Fibroblast of pulmonary artery (primary cell): ENCODE measurements around the gene SLC47A2.
A peak's percentile ranks its signal among the peaks of the same experiment; 100 is the strongest.

ENCODE experiments used
- DNase-seq: peaks from one replicate; pipeline ENCODE4 v3.0.0-alpha.2; 2010; ENCODE audit warnings: low read depth
- H3K4me3 ChIP-seq: replicated peaks from 2 replicates; pipeline ENCODE4 v1.5.1; 2011; ENCODE audit warnings: low read depth, mild to moderate bottlenecking, control low read depth, low read length, moderate library complexity
- CTCF ChIP-seq: IDR thresholded peaks from 2 replicates; pipeline ENCODE4 v1.5.1; 2011; ENCODE audit warnings: mild to moderate bottlenecking, control low read depth, low read length, inconsistent platforms; ENCODE audit errors: missing control alignments

Gene SLC47A2

GRCh38 chr17:19713901-19714361 is 2.5 kb downstream of the SLC47A2 start:
- TF ChIP-seq CTCF = no peak
- DNase-seq = no peak
- H3K4me3 ChIP-seq = no peak overlapping the region

- no peak for DNase-seq
- no peak overlapping the region for H3K4me3 ChIP-seq
- peak; percentile 20 for TF ChIP-seq CTCF
Observed at GRCh38 chr17:19713462-19713861, 2.9 kb downstream of the SLC47A2 start.

GRCh38 chr17:19712436-19713004 is 3.9 kb downstream of the SLC47A2 start:
- H3K4me3 ChIP-seq = no peak overlapping the region
- no peak for DNase-seq
- TF ChIP-seq CTCF = no peak

GRCh38 chr17:19709841-19710240 is 6.5 kb downstream of the SLC47A2 start:
- no peak overlapping the region for H3K4me3 ChIP-seq
- TF ChIP-seq CTCF = no peak
- no peak for DNase-seq

- H3K4me3 ChIP-seq = no peak overlapping the region
- TF ChIP-seq CTCF = no peak
- DNase-seq = no peak
Observed at GRCh38 chr17:19708431-19709175, 7.8 kb downstream of the SLC47A2 start.

GRCh38 chr17:19707728-19708221 is 8.6 kb downstream of the SLC47A2 start:
- no peak overlapping the region for H3K4me3 ChIP-seq
- no peak for TF ChIP-seq CTCF
- DNase-seq = no peak
